HG03439 (cell line): ENCODE measurements around the gene ZFP36L2.
A peak's percentile ranks its signal among the peaks of the same experiment; 100 is the strongest.

Source experiments
- ATAC-seq: cut with Tn5 transposase; IDR thresholded peaks from one replicate; pipeline ENCODE4 v1.9.1; 2021; ENCODE audit warnings: mild to moderate bottlenecking, moderate library complexity; ENCODE audit not compliant: unreplicated experiment

Gene ZFP36L2, protein sequence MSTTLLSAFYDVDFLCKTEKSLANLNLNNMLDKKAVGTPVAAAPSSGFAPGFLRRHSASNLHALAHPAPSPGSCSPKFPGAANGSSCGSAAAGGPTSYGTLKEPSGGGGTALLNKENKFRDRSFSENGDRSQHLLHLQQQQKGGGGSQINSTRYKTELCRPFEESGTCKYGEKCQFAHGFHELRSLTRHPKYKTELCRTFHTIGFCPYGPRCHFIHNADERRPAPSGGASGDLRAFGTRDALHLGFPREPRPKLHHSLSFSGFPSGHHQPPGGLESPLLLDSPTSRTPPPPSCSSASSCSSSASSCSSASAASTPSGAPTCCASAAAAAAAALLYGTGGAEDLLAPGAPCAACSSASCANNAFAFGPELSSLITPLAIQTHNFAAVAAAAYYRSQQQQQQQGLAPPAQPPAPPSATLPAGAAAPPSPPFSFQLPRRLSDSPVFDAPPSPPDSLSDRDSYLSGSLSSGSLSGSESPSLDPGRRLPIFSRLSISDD

DNA sequence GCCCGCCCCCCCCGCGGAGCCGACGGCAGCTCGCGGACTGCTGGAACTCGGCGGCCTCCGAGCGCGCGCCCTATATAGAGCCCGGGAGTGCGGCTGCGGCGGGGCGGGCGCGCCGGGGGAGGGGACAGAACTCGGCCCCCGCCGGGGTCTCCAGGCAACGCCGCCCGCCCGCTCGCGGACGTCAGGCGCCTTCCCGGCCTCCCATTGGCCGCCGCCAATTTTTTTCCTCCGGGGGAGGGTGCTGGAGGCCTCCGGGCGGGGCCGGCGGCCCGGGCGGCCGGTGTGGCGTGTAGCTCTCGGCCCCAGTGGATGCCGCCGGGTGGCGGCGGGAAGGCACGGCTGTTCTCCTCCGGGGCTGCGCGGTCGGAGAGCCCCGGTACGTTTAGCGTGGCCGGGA, at the start of gene ZFP36L2:
Gene ZFP36L2 (minus strand): TSS at position 49 of the 397 bp plus-strand sequence. CDS start 291 bp downstream, outside the sequence.
- ATAC-seq: peak; percentile 54

DNA sequence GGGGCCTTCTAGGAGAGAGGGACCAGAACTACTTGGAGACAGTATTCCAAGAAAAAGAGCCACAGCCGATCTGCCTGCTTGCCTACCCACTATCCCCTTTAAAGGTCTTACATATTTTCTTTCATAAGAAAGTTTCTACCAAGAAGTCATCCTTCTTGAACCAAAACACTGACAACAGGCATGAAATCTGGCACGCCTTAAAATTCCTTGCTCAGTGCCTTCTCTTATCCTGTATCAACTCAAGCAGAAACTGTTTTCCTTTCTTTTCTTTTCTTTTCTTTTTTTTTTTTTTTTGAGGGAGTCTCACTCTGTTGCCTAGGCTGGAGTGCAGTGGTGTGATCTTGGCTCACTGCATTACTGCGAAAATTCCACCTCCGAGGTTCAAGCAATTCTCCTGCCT, 48.3 kb upstream of the ZFP36L2 start:
- ATAC-seq: no peak

DNA sequence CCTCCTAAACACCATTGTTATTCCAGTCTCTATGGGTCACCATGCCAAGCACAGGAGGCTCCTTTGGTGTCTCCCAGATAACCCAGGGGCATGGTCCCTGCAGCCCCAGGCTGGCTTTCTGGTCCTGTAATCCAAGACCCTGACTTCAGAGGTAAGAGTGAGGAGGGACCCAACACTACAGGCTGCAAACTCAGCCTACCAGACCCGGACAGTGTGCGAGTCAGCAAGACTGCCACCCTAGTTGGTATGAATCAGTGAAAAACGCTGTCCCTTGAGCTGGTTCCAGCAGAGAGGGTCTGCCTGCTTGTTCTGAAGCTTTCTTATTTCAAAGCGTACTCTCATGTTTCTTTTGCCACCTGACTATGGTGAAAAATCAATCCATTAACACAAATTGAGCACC, 47.6 kb upstream of the ZFP36L2 start:
- ATAC-seq: no peak

- no peak for ATAC-seq
Observed at GRCh38 chr2:43273529-43273928, 47.1 kb upstream of the ZFP36L2 start.

DNA sequence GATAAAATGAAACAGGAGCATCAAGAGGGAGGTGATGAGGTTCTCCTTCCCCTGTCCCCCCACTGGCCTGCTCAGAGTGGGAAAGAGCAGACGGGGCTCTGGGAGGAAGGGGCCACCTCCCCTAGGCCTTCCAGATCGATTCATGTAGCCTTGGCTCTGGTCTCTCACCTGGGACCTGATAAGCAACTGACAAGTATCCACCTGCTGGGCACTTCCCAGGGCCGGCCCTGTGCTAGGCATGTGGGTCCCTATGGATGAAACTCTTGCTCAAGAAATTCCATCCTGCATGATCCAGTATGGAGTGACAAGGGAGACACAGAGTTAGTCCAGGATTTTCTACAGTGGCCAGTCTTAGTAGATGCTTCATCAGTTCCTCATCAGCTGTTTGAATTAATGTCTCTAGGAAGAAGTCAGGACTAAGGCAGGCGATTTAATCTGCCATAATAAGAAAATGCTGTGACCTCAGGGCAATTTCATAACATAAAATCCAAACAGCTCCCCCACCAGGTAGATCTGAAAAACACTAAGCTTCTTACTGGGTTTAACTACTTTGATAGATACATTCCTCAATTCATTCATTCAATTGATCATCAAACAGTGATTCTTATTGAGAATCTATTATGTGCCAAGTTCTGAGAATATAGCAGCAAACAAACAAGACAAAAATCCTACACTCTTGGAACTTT, 44.7 kb upstream of the ZFP36L2 start:
- ATAC-seq: no peak

- no peak for ATAC-seq
Observed at GRCh38 chr2:43270461-43270860, 44.1 kb upstream of the ZFP36L2 start.

- ATAC-seq: no peak
Observed at GRCh38 chr2:43269706-43270105, 43.3 kb upstream of the ZFP36L2 start.

GRCh38 chr2:43269074-43269572, 42.7 kb upstream of the ZFP36L2 start:
- ATAC-seq: no peak

- ATAC-seq: no peak
Observed at GRCh38 chr2:43268066-43268953, 41.9 kb upstream of the ZFP36L2 start.

DNA sequence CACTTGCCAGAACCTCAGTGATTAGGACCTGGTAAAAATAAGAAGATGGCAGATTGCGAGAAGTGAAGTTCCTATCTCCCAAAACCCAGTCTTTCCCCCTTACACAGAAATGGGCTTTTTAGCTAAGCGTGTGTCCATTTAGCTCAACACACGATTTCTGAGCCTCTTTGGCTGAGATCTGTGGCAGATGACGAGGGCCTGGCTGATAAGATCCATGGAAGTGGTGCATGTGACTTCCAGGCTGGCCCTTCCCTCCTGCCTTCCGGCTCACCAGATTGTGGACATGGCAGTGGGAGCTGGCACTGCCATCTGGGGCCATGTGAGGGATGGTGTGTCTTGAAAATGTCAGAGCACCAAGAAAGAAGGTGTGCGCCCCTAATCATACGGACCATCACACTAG, 41.0 kb upstream of the ZFP36L2 start:
- ATAC-seq: no peak

DNA sequence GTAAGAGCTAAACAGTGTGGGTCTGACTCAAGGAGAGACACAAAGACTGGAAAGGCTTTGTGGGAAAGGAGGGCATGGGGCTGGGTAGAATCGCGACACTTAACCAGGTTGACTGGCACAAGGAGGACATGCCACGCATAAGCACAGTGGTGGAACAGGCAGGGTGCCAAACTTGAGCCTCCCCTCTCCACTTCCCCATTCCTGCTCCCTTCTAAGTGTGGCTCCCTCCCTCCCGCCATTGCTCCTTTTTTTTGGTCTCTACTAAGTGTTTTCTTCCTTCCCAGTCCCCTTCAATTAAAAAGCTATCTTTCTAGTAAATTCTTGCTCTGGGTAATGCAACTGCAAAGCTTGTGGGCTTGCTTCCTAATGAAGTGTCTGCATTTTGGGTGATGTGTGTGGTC, 40.3 kb upstream of the ZFP36L2 start:
- ATAC-seq: no peak

DNA sequence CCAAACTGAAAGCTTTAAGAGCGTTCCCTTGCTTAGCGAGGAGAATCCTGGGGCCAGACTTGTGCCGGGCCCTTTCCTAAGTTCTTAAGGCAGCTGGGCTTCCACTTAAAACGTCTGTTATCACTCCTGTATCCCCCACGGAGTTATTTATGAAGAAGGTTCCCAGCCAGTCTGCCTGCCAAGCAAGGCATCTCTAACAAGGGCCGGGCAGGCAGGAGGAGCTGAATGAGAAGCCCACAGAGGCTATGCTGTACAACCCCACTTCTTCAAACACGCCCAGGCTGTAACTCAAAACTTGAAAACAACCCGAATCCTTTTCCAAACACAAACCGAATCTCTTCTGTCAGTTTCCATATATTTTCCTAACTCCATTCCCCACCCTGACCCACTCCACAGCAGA, 39.0 kb upstream of the ZFP36L2 start:
- ATAC-seq: no peak

DNA sequence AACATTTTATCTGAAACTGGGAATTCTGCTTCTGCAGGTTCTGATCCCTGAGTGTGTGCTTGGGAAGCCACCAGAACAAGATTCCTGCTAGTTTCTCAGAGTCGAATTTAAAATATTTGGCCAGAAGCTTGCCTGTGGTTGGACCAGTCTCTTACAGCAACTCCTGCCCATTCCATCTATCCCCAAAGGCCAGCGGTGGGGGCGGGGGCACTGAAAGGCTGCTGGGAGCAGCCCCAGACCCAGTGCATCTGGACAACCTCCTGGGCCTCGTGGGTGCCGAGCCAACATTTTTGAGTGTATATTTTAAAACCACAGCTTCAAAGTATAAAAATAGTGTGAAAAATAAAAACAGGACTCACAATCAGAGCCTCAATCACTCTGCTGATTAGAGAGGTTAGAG, 38.6 kb upstream of the ZFP36L2 start:
- no peak for ATAC-seq

DNA sequence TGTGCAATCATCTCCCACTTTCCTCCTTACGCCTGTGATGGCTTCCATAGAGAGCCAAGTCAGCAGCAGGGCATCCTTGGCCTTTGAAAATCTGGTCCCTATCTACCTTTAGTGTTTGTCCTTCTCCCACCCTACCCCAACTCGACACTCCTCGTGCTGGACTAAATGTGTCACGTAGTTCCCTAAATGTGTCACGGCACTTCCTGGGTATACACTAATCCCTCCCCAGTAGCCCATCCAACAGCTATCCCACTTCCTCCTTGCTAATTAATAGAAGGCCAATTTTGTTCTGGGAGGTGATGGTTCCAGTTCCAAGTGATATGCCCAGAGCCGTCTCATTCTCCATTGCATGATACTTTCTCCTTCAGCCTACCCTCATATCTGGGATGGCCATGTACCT, 36.5 kb upstream of the ZFP36L2 start:
- no peak for ATAC-seq

DNA sequence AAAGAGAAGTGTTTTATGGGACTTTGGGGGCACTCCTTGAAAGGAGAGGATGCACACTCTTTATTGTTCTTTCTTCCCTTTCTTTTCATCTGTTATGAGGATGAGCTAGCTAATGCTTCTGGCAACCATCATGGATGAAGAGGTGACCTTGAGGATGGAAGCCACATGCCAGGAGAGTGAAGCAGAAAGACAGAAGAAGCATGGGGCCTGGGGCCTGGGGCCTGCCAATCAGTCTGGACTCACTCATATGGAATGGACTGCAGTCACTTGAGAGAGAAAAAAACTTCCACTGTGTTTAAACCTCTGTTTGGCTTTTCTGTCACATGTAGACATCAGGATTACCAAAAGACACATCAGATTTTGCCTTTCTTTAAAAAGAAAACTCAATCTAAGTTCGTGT, 35.8 kb upstream of the ZFP36L2 start:
- ATAC-seq: no peak

- no peak for ATAC-seq
Observed at GRCh38 chr2:43259512-43259911, 33.1 kb upstream of the ZFP36L2 start.

DNA sequence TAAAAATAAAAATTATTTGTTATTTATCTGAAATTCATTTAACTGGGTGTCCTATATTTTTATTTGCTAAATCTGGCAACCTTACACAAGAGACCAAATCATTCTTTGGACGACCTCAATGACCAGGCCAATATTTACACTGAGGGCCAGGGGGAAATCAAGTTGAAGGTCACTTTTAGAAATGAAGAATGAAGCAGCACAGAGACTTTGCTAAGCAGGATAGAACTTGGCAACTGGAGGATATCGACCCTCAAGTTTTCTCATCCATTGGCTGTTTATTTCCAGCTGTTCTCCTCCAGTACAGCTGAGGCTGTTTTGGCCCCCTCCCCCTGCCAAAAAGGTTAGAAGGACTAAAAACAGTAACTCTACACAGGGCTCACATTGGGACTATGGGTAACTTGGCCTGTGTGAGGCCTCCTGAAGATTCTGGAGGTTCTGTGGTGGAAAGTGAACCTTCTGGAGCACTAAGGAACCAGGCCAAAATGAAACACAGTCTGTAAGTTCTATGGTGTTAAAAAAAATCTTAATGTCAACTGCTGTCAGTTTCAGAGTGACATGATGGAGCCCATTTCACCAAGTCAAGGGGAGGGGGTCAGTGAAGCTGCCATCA, 32.2 kb upstream of the ZFP36L2 start:
- ATAC-seq: no peak

DNA sequence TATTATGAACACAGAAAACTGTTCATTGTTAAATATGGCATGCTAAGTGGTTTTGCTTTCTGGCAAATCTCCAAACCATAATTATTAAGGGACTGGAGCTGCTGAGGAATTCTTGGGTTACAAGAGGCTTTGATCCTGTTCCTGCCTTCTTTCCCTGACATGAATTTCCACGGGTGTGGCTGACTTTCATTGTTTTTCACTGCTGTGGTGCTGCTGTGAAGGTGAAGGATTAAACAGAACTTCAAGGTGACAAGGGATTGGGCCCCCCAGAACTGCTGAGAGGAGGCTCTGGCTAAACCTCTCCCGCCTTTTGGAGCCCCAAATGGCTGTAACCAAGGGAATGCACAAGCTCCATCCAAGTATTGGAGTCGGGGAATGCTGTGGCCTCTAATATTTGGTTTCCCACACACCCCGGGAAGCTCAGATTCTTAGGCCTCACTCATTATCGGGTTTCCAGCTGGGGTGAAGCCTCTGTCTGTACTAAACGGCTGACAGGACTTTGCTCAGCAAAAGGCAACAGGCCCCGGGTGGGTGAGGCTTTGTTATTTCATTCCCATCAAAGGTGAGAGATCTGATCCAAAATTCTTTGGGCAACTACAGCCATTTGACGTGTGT, 29.0 kb upstream of the ZFP36L2 start:
- no peak for ATAC-seq

DNA sequence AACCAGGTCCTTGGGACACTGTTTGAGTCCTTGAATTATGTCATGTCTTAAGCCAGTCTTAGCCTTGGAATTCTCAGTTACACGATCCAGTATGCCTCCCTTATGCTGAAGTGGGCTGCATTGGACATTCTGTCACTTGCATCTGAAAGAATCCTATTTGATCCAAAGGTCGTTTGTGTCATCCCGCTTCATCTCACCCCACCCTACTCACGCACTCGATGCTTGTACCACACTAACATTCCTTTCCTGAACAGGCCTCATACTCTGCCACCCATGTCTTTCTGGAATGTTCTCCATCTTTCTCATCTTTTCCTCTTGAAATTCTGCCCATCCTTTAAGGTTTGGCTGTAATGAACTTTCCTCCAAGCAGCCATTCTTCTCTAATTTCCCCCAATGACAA, 27.9 kb upstream of the ZFP36L2 start:
- ATAC-seq: no peak

- ATAC-seq: no peak
Observed at GRCh38 chr2:43251171-43251731, 24.8 kb upstream of the ZFP36L2 start.
